ENCODE data around the gene TPD52L2. TPM values are rescaled to one million over a fixed set of nuclear protein-coding genes. Genes with fewer than 3 reads are reported as not detected.

The TPD52L2 gene
- polyA plus RNA-seq, 3 donors, result 137 to 167 (median 144) TPM

- H3K9me3 Mint-ChIP-seq, result no peaks in the 10 kb centered on the region
- no peak overlapping the region for H3K27ac ChIP-seq (ENCODE audit: low read depth in 1 of 2, low read length in 2 of 2)
- no peaks in the 10 kb centered on the region for H3K27me3 ChIP-seq (ENCODE audit: control insufficient read depth in 2 of 2, insufficient read depth in 2 of 2, low read length in 2 of 2)
- no peaks in the 10 kb centered on the region for H3K9me3 ChIP-seq (replicated peaks in 1 of 2; ENCODE audit: control insufficient read depth in 1 of 2, insufficient read depth in 1 of 2, low read length in 2 of 2)
- peaks cover 5 to 10% of the 10 kb centered on the region in 2 donors for H3K36me3 ChIP-seq (replicated peaks in 1 of 2; ENCODE audit: control insufficient read depth in 1 of 2, insufficient read depth in 2 of 2, low read length in 2 of 2)
- no peak overlapping the region for H3K4me3 ChIP-seq (replicated peaks in 1 of 3; ENCODE audit: low read depth in 2 of 3, low read length in 3 of 3)
- no peak overlapping the region for H3K27ac Mint-ChIP-seq
- TF ChIP-seq, protein P1, sequence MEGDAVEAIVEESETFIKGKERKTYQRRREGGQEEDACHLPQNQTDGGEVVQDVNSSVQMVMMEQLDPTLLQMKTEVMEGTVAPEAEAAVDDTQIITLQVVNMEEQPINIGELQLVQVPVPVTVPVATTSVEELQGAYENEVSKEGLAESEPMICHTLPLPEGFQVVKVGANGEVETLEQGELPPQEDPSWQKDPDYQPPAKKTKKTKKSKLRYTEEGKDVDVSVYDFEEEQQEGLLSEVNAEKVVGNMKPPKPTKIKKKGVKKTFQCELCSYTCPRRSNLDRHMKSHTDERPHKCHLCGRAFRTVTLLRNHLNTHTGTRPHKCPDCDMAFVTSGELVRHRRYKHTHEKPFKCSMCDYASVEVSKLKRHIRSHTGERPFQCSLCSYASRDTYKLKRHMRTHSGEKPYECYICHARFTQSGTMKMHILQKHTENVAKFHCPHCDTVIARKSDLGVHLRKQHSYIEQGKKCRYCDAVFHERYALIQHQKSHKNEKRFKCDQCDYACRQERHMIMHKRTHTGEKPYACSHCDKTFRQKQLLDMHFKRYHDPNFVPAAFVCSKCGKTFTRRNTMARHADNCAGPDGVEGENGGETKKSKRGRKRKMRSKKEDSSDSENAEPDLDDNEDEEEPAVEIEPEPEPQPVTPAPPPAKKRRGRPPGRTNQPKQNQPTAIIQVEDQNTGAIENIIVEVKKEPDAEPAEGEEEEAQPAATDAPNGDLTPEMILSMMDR (IDR thresholded peaks at IDR 0.05), result no peak
- intact Hi-C loops (cut with micrococcal nuclease), result loop anchor here (2.0 to 10.0 kb wide), 4 partner anchors 15 to 327 kb away; partner anchors contain the start of gene PTK6 (in 1 of the 2)
- peaks cover 7 to 41% of the 10 kb centered on the region in 2 donors for H3K36me3 Mint-ChIP-seq
- peaks cover 65% of the 10 kb centered on the region for H3K4me1 Mint-ChIP-seq
- H3K79me2 ChIP-seq (ENCODE audit: insufficient read depth, low read length), result peaks cover 46% of the 10 kb centered on the region
- H3K4me1 ChIP-seq (ENCODE audit: control insufficient read depth in 1 of 2, insufficient read depth in 2 of 2, low read length in 2 of 2), result peaks cover 78 to 93% of the 10 kb centered on the region in 2 donors
- H3K4me2 ChIP-seq (replicated peaks; ENCODE audit: extremely low read depth, low read length, poor library complexity, severe bottlenecking), result no peak overlapping the region
- H3K4me3 Mint-ChIP-seq, result no peak overlapping the region
- H3K9ac ChIP-seq (ENCODE audit: insufficient read depth, low read length, poor library complexity, severe bottlenecking), result no peak overlapping the region
- peaks cover 7 to 17% (median 13%) of the 10 kb centered on the region in 3 donors for H3K27me3 Mint-ChIP-seq (ENCODE audit: low read depth in 3 of 3)
- peaks cover 7% of the 10 kb centered on the region for H4K20me1 ChIP-seq (ENCODE audit: insufficient read depth, low read length)
- H2AFZ ChIP-seq (ENCODE audit: insufficient read depth, low read depth, low read length, poor library complexity, severe bottlenecking), result no peak overlapping the region
- DNase-seq, result no peak
- 98% methylated on average over 89 of the region's 95 CpGs for WGBS (ENCODE audit: insufficient coverage)
These were observed 2.8 kb upstream of the TPD52L2 start for GRCh38 chr20:63861981-63862901.

GRCh38 chr20:63863021-63863797 is 1.9 kb upstream of the TPD52L2 start:
- Mint-ChIP-seq H3K36me3 (peaks cover 15 to 50% of the 10 kb centered on the region in 2 donors), H3K27ac (peak overlapping the region; percentile 97 to 99 (median 98)), H3K4me1 (peaks cover 63% of the 10 kb centered on the region), H3K4me3 (peak overlapping the region; percentile 92 to 94), H3K27me3 (ENCODE audit: low read depth in 3 of 3) (peaks cover 5 to 8% (median 7%) of the 10 kb centered on the region in 3 donors), H3K9me3 (no peaks in the 10 kb centered on the region)
- H3K27ac ChIP-seq (ENCODE audit: low read depth in 1 of 2, low read length in 2 of 2), result peak overlapping the region; percentile 99
- H3K27me3 ChIP-seq (ENCODE audit: control insufficient read depth in 2 of 2, insufficient read depth in 2 of 2, low read length in 2 of 2), result no peaks in the 10 kb centered on the region
- peaks cover 8 to 12% of the 10 kb centered on the region in 2 donors for H3K36me3 ChIP-seq (replicated peaks in 1 of 2; ENCODE audit: control insufficient read depth in 1 of 2, insufficient read depth in 2 of 2, low read length in 2 of 2)
- WGBS (ENCODE audit: insufficient coverage), result 93% methylated on average over 6 of the region's 18 CpGs
- no peaks in the 10 kb centered on the region for H3K9me3 ChIP-seq (replicated peaks in 1 of 2; ENCODE audit: control insufficient read depth in 1 of 2, insufficient read depth in 1 of 2, low read length in 2 of 2)
- TF ChIP-seq, protein P1 (IDR thresholded peaks at IDR 0.05), result no peak
- peaks cover 74 to 88% of the 10 kb centered on the region in 2 donors for H3K4me1 ChIP-seq (ENCODE audit: control insufficient read depth in 1 of 2, insufficient read depth in 2 of 2, low read length in 2 of 2)
- H2AFZ ChIP-seq (ENCODE audit: insufficient read depth, low read depth, low read length, poor library complexity, severe bottlenecking), result peak overlapping the region; percentile 25
- DNase-seq, result no peak
- peaks cover 11% of the 10 kb centered on the region for H4K20me1 ChIP-seq (ENCODE audit: insufficient read depth, low read length)
- H3K4me2 ChIP-seq (replicated peaks; ENCODE audit: extremely low read depth, low read length, poor library complexity, severe bottlenecking), result peak overlapping the region; percentile 83
- H3K4me3 ChIP-seq (replicated peaks in 1 of 3; ENCODE audit: low read depth in 2 of 3, low read length in 3 of 3), result peak overlapping the region; percentile 23 to 97 (median 38)
- peak overlapping the region; percentile 45 for H3K9ac ChIP-seq (ENCODE audit: insufficient read depth, low read length, poor library complexity, severe bottlenecking)
- H3K79me2 ChIP-seq (ENCODE audit: insufficient read depth, low read length), result peaks cover 56% of the 10 kb centered on the region
- intact Hi-C loops (cut with micrococcal nuclease), result loop anchor here (5.0 to 10.0 kb wide), 3 partner anchors 36 to 328 kb away; partner anchors contain the start of gene PTK6 (in 1 of the 2)
